BLaER1 (cell line): ENCODE results near the gene EXOSC6.
A peak's percentile ranks its signal among the peaks of the same experiment; 100 is the strongest.
"Not testable (repeated sequence)": the region's sequence is repeated elsewhere in the genome, so short reads cannot be mapped to it uniquely, and the experiment has no call there.

Experiments used
- H3K27ac ChIP-seq: shearing (Covaris generic); formaldehyde crosslinking; 2 replicates; pipeline ENCODE4 v1.8.1; 2022
- H3K27me3 ChIP-seq: shearing (Covaris generic); formaldehyde crosslinking; 2 replicates; pipeline ENCODE4 v1.8.1; 2022
- H3K36me3 ChIP-seq: shearing (Covaris generic); formaldehyde crosslinking; 2 replicates; pipeline ENCODE4 v1.8.1; 2022
- H3K4me1 ChIP-seq: shearing (Covaris generic); formaldehyde crosslinking; 2 replicates; pipeline ENCODE4 v1.8.1; 2022
- H3K4me2 ChIP-seq: shearing (Covaris generic); formaldehyde crosslinking; 2 replicates; pipeline ENCODE4 v1.8.1; 2022
- H3K4me3 ChIP-seq: shearing (Covaris generic); formaldehyde crosslinking; 2 replicates; pipeline ENCODE4 v1.8.1; 2022
- H3K9ac ChIP-seq: shearing (Covaris generic); formaldehyde crosslinking; 2 replicates; pipeline ENCODE4 v1.8.1; 2022
- H3K9me3 ChIP-seq: shearing (Covaris generic); formaldehyde crosslinking; 2 replicates; pipeline ENCODE4 v1.8.1; 2022
- H4K20me1 ChIP-seq: shearing (Covaris generic); formaldehyde crosslinking; 2 replicates; pipeline ENCODE4 v1.8.1; 2022
- Cebpa-rat ChIP-seq: shearing (Covaris generic); IDR thresholded peaks from 2 replicates; pipeline ENCODE4 v1.8.1; 2022

Gene EXOSC6

DNA sequence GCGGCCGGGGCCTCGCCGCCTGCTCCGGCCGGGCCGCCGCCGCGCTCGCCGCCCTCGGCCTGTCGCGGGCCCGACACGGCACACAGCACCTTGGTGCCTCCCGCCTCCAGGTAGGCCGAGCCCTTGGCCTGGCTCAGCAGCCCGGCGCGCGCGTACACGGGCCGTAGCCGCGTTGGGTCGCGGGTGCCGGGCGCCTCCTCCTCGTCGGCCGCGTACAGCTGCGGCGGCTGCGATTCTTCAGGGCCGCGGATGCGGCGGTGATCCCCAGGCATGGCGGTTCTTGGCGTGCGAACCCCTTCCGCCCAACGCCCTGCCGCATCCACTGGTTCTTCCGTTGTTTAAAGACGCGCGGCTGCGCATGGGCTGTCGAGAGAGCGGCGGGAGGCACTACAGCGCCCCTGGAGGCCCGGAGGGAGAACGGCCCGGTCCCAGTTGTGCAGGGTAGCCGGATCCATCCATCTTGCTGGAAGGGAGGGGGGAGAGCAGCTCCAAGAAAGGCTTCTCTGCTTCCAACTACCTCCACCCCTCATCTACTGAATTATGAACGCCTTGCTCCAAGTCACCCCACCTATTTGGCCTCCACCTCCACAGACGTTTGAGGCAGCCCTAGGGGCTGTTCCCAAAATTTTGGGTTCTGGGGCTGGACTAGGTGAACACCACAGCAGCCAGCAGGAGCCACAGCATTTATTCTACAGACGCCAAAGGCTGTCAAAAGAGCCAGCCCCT, at the start of gene EXOSC6:
TSS of gene EXOSC6 (minus strand) at position 312 of the 726 bp plus-strand sequence. CDS start at position 272, 40 bp downstream.
- peak within 1 kb of the TSS; percentile 93 for H3K4me2 ChIP-seq
- peak within 1 kb of the TSS; percentile 95 for H3K9ac ChIP-seq
- peak within 1 kb of the TSS; percentile 96 for H3K27ac ChIP-seq
- no peaks in the 10 kb centered on the region for H3K9me3 ChIP-seq
- no peak for TF ChIP-seq Cebpa-rat
- H3K27me3 ChIP-seq: no peaks in the 10 kb centered on the region
- peaks cover 18% of the 10 kb centered on the region for H3K4me1 ChIP-seq
- peak within 1 kb of the TSS; percentile 87 for H3K4me3 ChIP-seq
- peaks cover 86% of the 10 kb centered on the region for H4K20me1 ChIP-seq
- H3K36me3 ChIP-seq: peaks cover 53% of the 10 kb centered on the region

DNA sequence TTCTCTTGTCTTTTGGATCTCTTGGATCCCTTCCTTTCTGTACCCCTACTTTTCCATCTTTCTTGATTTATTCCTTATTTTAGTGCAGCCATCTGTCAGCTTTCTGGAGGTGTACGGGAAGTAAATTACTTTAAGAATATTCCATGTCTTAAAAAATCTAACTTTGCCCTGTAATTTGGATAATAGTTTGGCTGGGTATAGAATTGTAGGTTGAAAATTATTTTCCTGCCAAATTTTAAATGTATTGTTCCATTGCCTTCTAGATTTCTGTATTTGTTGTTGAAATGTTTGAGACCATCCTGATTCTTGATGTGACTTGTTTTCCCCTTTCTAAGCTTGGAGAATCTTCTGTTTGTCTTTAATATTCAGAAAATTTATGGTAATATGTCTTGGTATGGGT, 49.4 kb upstream of the EXOSC6 start:
- no peaks in the 10 kb centered on the region for H3K27me3 ChIP-seq
- H3K4me3 ChIP-seq: no peak overlapping the region
- no peak overlapping the region for H3K4me2 ChIP-seq
- TF ChIP-seq Cebpa-rat: no peak
- peaks cover 23% of the 10 kb centered on the region for H3K9me3 ChIP-seq
- no peak overlapping the region for H3K27ac ChIP-seq
- peaks cover 9% of the 10 kb centered on the region; the same call in 1 of the 2 replicates for H4K20me1 ChIP-seq
- H3K9ac ChIP-seq: no peak overlapping the region
- peaks cover 17% of the 10 kb centered on the region for H3K4me1 ChIP-seq
- peaks cover 24% of the 10 kb centered on the region for H3K36me3 ChIP-seq

DNA sequence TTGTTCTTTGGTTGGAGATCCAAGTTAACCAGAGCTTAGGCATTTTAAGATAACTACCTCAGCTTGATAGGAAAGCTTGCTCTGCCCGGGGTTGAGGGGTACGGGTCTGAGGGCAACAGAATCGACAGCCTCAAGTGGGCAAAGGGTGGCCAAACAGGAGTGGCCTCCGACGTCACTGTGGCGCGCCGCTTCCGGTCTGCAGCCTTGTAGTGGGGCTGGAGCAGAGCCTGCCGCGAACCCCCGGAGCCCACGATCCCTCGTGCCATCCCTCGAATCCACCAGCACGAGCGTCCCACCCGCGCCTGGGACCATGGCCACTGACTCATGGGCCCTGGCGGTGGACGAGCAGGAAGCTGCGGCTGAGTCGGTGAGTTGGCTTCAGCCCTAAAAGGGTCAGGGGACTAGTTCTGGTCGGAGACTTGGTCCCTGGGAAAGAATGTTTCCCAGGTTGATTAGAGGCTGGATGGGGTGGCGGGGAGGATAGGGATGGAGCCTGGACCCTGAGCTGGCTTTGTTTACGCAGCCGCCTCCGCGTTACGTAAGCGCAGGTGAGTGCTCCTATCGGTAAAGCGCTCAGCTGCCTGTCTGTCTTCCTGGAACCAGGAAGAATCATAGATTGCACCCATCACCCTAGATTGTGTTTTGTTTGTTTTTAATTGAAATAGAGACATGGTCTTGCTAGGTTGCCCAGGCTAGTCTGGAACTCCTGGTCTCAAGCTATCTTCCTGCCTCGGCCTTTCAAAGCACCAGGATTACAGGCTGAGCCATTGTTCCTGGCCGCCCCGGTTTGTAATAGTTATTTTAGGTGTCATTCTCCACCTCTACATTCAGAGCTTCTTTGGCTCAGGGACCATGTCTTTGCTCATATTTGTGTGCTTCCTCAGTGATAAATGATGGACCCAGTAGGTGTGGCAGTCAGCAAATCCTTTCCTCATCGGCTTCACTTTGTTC, 47.5 kb upstream of the EXOSC6 start, which contains the start of gene DDX19B:
TSS of gene DDX19B (plus strand) at position 199 of the 951 bp plus-strand sequence. CDS start at position 311, 112 bp downstream.
- peaks cover 11% of the 10 kb centered on the region for H3K4me1 ChIP-seq
- peak within 1 kb of the TSS; percentile 79 for H3K4me2 ChIP-seq
- no peak for TF ChIP-seq Cebpa-rat
- H3K4me3 ChIP-seq: peak within 1 kb of the TSS; percentile 84
- peak within 1 kb of the TSS; percentile 86 for H3K27ac ChIP-seq
- peak within 1 kb of the TSS; percentile 90 for H3K9ac ChIP-seq
- H3K27me3 ChIP-seq: no peaks in the 10 kb centered on the region
- 0 out of 2 replicates have a peak, but pooled peaks cover 7% of the 10 kb centered on the region for H4K20me1 ChIP-seq
- peaks cover 30% of the 10 kb centered on the region for H3K9me3 ChIP-seq
- H3K36me3 ChIP-seq: peaks cover 24% of the 10 kb centered on the region

DNA sequence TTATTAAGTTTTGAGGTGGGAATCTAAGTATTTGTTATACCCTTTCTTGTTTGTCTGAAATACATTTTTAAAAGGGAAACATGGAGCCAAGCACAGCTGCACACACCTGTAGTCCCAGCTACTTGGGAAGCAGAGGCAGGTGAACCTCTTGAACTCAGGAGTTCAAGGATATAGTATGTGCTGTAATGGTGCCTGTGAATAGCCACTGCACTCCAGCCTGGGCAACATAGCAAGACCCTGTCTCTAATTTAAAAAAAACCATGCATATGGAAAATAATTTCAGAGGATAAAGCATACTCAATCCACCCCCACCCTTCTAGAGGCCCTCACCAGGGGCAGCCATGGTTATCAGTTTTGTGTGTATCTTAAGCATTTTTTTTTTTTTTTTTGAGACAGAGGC, 43.9 kb upstream of the EXOSC6 start:
- Histone ChIP-seq H3K9me3 (peaks cover 14% of the 10 kb centered on the region), H3K9ac (no peak overlapping the region), H3K27ac (no peak overlapping the region), H3K4me2 (no peak overlapping the region), H3K27me3 (no peaks in the 10 kb centered on the region), H3K36me3 (peaks cover 5% of the 10 kb centered on the region; the same call in 1 of the 2 replicates), H4K20me1 (no peaks in the 10 kb centered on the region), H3K4me1 (peaks cover 10% of the 10 kb centered on the region), H3K4me3 (no peak overlapping the region)
- no peak for TF ChIP-seq Cebpa-rat

DNA sequence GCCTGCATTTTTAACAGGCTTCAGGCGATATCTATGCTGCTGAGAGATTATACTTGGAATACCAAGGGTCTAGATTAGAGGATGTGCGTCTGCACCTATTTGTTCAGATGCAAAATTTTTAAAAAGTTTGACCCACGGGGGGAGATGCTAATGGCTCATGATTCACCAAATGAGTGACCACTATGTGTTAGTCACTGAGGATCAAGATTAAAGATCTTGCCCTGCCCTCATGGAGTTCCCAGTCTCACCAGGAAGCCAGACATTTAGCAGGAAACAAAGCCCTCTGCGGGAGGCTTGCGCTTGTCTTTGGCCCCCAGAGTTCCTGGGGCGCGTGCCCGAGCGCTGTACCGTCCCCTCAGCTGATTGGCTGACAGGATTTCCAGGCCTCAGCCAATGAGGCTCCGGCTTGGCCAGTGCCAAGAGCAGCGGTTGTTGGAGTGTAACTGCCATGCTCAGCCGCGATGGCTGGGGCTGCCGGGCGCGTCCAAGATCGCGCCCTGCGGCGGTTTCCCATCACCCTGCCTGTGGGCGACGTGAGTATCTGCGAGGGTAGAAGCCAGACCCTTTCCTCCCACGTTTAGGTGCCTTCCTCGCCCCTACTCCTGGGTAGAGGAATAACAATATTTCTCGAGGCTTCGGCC, 42.8 kb upstream of the EXOSC6 start:
- no peak for TF ChIP-seq Cebpa-rat
- Histone ChIP-seq H3K9me3 (peaks cover 7% of the 10 kb centered on the region; the same call in 1 of the 2 replicates), H3K9ac (no peak overlapping the region), H3K4me1 (peaks cover 14% of the 10 kb centered on the region), H3K4me3 (no peak overlapping the region), H3K27me3 (no peaks in the 10 kb centered on the region), H3K27ac (no peak overlapping the region), H3K36me3 (no peaks in the 10 kb centered on the region), H4K20me1 (no peaks in the 10 kb centered on the region), H3K4me2 (no peak overlapping the region)

DNA sequence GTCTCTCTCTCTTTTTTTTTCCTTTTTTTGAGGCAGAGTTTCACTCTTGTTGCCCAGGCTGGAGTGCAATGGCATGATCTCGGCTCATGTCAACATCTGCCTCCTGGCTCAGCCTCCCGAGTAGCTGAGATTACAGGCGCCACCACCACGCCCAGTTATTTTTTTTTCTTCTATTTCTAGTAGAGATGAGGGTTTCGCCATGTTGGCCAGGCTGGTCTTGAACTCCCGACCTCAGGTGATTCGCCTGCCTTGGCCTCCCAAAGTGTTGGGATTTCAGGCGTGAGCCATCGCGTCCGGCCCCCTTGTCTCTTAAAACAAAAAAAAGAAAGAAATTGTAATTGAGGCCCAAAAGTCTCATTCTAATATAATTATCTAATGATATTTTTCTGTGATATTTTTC, 40.4 kb upstream of the EXOSC6 start:
- H3K4me3 ChIP-seq, H4K20me1 ChIP-seq, H3K4me2 ChIP-seq, H3K27ac ChIP-seq, H3K9ac ChIP-seq, H3K9me3 ChIP-seq, H3K36me3 ChIP-seq, H3K27me3 ChIP-seq: not testable (repeated sequence)
- H3K4me1 ChIP-seq: peaks cover 21% of the 10 kb centered on the region

DNA sequence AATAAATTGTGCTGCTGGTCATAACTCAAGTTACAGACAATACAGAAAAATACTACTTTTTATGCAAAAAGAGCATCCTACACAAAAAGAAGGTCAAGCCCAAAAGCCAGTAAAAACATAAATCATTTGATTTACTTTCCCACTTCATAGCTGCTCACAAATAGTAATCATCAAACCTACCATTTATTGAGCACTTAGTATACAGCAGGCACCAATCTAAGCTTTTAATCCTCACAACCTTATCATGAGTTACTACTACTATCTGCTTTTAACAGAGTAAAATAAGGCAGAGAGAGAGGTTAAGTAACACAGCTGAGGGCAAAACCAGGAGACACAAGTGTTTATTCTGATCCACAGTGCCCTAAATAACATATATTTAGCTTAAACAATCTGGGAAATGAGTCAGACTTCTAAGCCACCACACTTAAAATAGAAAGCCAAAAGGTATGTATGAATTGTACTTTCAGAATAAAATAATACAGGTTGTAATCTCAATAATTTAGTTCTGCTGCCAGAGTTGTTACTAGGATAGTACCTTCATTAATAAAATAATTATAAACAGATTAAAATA, 39.3 kb upstream of the EXOSC6 start:
- Histone ChIP-seq H3K4me3 (no peak overlapping the region), H3K9me3 (peaks cover 7% of the 10 kb centered on the region; the same call in 1 of the 2 replicates), H4K20me1 (peaks cover 15% of the 10 kb centered on the region), H3K27ac (no peak overlapping the region), H3K36me3 (0 out of 2 replicates have a peak, but pooled peaks cover 5% of the 10 kb centered on the region), H3K4me1 (peaks cover 21% of the 10 kb centered on the region), H3K27me3 (no peaks in the 10 kb centered on the region), H3K4me2 (no peak overlapping the region), H3K9ac (no peak overlapping the region)
- TF ChIP-seq Cebpa-rat: no peak

DNA sequence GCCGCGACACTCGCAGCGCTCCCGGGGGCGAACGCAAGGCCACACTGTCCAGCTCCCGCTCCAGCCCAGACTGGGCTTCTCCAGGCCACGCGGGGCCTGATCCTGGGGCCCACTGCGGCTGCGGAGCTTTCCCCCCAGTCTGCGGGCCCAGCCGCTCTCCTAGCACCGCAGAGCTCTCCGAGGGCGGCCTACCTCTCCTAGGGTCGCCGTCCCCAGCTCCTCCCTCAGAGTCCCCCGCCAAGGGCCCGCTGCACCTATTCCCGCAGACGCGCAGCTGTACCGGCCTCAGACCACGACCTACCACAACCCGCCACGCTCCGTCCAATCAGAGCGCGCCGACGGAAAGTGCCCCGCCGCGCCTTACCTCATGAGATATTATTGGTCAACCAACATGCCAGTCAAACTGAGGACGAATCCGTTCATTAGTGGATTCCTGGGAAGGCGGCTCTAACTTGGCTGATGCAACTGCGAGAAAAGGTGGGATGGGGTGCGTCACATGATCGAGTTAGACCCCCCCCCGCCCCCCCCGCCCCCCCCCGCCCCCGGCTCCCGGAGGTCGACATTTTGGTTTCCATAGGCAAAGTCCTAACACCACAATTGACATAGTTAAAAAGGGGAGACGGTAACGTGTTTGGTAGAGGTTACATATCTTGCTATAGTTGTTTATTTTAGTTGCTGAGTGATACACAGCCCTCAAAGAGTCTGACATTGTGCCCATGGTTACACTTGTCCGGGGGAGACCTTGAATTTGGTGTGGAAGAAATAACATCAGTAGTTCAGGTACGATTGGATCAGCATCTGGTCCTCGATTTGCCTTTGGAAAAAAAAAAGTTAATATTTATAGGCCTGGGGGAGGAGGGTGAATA, 37.7 kb upstream of the EXOSC6 start, which contains the start of gene AARS1:
TSS of gene AARS1 (minus strand) at position 278 of the 866 bp plus-strand sequence. CDS start 6,743 bp downstream, outside the sequence.
- TF ChIP-seq Cebpa-rat: no peak
- Histone ChIP-seq H4K20me1 (peaks cover 31% of the 10 kb centered on the region), H3K4me2 (peak within 1 kb of the TSS; percentile 83), H3K4me1 (peaks cover 21% of the 10 kb centered on the region), H3K4me3 (peak within 1 kb of the TSS; percentile 79), H3K9ac (peak within 1 kb of the TSS; percentile 98), H3K27me3 (no peaks in the 10 kb centered on the region), H3K36me3 (peaks cover 21% of the 10 kb centered on the region), H3K27ac (peak within 1 kb of the TSS; percentile 97), H3K9me3 (peaks cover 3% of the 10 kb centered on the region; the same call in 1 of the 2 replicates)

DNA sequence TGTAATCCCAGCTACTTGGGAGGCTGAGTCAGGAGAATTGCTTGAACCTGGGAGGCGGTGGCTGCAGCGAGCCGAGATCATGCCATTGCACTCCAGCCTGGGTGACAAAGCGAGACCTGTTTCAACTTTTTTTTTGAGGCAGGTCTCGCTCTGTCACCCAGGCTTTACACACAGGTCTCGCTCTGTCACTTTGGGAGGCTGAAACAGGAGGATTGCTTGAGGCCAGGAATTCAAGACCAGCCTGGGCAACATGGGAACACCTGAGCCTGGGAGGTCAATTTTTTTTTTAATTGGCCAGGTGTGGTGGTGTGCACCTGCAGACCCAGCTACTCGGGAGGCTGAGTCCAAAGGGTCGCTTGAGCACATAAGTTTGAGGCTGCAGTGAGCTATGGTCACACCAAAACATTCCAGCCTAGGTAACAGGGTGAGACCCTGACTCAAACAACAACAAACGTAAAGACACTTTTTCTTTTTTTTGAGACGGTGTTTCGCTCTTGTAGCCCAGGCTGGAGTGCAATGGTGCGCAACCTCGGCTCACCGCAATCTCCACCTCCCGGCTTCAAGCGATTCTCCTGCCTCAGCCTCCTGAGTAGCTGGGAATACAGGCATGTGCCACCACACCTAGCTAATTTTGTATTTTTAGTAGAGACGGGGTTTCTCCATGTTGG, 35.7 kb upstream of the EXOSC6 start:
- peak overlapping the region; percentile 79; the same call in 1 of the 2 replicates for H3K4me3 ChIP-seq
- peaks cover 41% of the 10 kb centered on the region for H3K36me3 ChIP-seq
- not testable (repeated sequence) for H3K9me3 ChIP-seq, H3K27me3 ChIP-seq
- peak overlapping the region; percentile 98 for H3K9ac ChIP-seq
- peaks cover 21% of the 10 kb centered on the region for H3K4me1 ChIP-seq
- peak overlapping the region; percentile 83 for H3K4me2 ChIP-seq
- peaks cover 51% of the 10 kb centered on the region for H4K20me1 ChIP-seq
- H3K27ac ChIP-seq: peak overlapping the region; percentile 97
